WTC11 (cell line): ENCODE results near the gene BLZF1.

Experiments used
- FOXJ3 ChIP-seq: sonication (generic); formaldehyde crosslinking; IDR thresholded peaks from 2 replicates; pipeline ENCODE4 v1.9.0; 2021; ENCODE audit warnings: missing genetic modification reagents, mild to moderate bottlenecking, borderline replicate concordance
- IRF2 ChIP-seq: sonication (generic); formaldehyde crosslinking; IDR thresholded peaks from 2 replicates; pipeline ENCODE4 v1.8.0; 2022; ENCODE audit warnings: low read depth, missing genetic modification reagents, borderline replicate concordance
- ZBTB21 ChIP-seq: sonication (generic); formaldehyde crosslinking; IDR thresholded peaks from 2 replicates; pipeline ENCODE4 v1.8.1; 2023; ENCODE audit warnings: mild to moderate bottlenecking, missing genetic modification reagents, borderline replicate concordance
- TF ChIP-seq, protein P1 (sequence below): sonication (generic); formaldehyde crosslinking; IDR thresholded peaks from 2 replicates; pipeline ENCODE4 v1.8.1; 2023; ENCODE audit warnings: mild to moderate bottlenecking, missing genetic modification reagents, moderate library complexity
- TF ChIP-seq, protein P2 (sequence below): fragments of 250-450 bp; sonication (Bioruptor Pico); IDR thresholded peaks from 2 replicates; pipeline ENCODE4 v2.1.2; 2022; ENCODE audit warnings: mild to moderate bottlenecking, moderate library complexity
- TF ChIP-seq, protein P3 (sequence below): sonication (generic); formaldehyde crosslinking; IDR thresholded peaks from 2 replicates; pipeline ENCODE4 v1.8.0; 2022; ENCODE audit warnings: mild to moderate bottlenecking, missing genetic modification reagents
- TF ChIP-seq, protein P4 (sequence below): fragments of 200-600 bp; IDR thresholded peaks from 2 replicates; pipeline ENCODE4 v1.8.0; 2022; ENCODE audit warnings: antibody characterized with exemption
- TF ChIP-seq, protein P5 (sequence below): sonication (generic); formaldehyde crosslinking; IDR thresholded peaks from 2 replicates; pipeline ENCODE4 v1.8.0; 2022; ENCODE audit warnings: mild to moderate bottlenecking, missing genetic modification reagents

DNA sequence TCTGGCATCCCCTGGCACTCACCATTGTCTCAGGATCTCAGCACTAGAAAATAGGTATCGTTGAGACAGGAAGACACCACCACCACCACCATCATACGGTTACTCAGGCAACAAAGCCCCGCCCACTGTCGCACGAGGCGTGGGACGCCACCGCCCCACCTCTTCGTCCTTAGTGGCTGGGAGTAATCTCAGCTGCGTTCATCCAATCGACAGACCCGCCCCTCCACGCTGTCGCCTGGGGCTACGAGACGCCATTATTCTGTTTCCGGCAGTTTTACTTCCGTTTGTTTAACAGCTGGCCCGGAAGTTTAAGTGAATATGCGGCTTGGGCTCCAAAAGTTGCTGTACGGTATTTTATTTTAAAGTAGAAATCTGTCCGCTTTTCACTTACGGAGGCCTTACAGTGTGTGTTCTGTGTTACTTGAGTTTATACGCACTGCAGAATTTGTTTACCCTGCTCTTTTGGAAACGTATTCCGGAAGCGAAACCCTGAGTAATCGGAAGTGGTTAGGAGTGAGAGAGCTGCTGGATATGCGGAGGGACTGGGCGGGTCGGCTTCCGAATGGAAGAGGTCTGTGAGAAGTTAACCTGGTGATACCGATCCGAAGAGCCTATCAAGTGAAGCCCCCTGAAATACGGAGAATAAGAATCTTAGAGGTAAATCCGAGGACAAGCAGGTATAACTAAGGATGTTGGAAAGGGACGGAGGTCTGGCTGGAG, at the start of gene BLZF1, which contains the start of gene NME7:
- TF ChIP-seq, protein P1, sequence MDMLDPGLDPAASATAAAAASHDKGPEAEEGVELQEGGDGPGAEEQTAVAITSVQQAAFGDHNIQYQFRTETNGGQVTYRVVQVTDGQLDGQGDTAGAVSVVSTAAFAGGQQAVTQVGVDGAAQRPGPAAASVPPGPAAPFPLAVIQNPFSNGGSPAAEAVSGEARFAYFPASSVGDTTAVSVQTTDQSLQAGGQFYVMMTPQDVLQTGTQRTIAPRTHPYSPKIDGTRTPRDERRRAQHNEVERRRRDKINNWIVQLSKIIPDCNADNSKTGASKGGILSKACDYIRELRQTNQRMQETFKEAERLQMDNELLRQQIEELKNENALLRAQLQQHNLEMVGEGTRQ = no peak
- TF ChIP-seq, protein P2, sequence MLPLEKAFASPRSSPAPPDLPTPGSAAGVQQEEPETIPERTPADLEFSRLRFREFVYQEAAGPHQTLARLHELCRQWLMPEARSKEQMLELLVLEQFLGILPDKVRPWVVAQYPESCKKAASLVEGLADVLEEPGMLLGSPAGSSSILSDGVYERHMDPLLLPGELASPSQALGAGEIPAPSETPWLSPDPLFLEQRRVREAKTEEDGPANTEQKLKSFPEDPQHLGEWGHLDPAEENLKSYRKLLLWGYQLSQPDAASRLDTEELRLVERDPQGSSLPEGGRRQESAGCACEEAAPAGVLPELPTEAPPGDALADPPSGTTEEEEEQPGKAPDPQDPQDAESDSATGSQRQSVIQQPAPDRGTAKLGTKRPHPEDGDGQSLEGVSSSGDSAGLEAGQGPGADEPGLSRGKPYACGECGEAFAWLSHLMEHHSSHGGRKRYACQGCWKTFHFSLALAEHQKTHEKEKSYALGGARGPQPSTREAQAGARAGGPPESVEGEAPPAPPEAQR (CRISPR knock-in tag) = no peak
- TF ChIP-seq, protein P3, sequence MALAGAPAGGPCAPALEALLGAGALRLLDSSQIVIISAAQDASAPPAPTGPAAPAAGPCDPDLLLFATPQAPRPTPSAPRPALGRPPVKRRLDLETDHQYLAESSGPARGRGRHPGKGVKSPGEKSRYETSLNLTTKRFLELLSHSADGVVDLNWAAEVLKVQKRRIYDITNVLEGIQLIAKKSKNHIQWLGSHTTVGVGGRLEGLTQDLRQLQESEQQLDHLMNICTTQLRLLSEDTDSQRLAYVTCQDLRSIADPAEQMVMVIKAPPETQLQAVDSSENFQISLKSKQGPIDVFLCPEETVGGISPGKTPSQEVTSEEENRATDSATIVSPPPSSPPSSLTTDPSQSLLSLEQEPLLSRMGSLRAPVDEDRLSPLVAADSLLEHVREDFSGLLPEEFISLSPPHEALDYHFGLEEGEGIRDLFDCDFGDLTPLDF (CRISPR knock-in tag) = no peak
- TF ChIP-seq IRF2 (CRISPR knock-in tag) = no peak
- TF ChIP-seq, protein P4, sequence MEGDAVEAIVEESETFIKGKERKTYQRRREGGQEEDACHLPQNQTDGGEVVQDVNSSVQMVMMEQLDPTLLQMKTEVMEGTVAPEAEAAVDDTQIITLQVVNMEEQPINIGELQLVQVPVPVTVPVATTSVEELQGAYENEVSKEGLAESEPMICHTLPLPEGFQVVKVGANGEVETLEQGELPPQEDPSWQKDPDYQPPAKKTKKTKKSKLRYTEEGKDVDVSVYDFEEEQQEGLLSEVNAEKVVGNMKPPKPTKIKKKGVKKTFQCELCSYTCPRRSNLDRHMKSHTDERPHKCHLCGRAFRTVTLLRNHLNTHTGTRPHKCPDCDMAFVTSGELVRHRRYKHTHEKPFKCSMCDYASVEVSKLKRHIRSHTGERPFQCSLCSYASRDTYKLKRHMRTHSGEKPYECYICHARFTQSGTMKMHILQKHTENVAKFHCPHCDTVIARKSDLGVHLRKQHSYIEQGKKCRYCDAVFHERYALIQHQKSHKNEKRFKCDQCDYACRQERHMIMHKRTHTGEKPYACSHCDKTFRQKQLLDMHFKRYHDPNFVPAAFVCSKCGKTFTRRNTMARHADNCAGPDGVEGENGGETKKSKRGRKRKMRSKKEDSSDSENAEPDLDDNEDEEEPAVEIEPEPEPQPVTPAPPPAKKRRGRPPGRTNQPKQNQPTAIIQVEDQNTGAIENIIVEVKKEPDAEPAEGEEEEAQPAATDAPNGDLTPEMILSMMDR = no peak
- TF ChIP-seq ZBTB21 (CRISPR knock-in tag) = no peak
- TF ChIP-seq FOXJ3 (CRISPR knock-in tag) = no peak
- TF ChIP-seq, protein P5, sequence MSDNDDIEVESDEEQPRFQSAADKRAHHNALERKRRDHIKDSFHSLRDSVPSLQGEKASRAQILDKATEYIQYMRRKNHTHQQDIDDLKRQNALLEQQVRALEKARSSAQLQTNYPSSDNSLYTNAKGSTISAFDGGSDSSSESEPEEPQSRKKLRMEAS (CRISPR knock-in tag) = peak; percentile 67; the same call in 1 of the 2 replicates
